NCI-H510A treated with DMSO at 0.1 percent for 48 hours (cell line): ENCODE data around the gene AHNAK.
"Not testable (repeated sequence)": the region's sequence is repeated elsewhere in the genome, so short reads cannot be mapped to it uniquely, and the experiment has no call there.

Source experiments
- DNase-seq: peaks from one replicate; lab custom pipeline; 2025; lab: John Stamatoyannopoulos, UW

The AHNAK gene

DNA sequence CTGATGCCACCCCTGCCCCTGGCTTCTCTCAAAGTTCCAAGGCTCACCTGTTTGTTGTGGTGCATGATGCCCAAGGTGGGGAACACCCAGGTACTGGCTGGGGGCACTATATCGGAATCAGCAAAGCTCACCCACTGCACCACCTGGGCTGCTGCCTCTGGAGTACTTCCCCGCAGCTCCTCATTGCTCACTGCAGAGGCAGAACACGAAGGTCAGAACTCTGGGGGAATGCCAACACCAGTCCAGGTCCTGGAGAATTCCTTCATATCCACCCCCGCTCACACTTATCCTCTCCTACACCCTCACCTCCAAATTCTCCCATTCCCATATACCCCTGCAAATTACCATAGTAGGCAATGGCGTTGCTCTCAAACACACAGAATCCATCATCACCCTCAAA, 24.9 kb upstream of the AHNAK start:
- DNase-seq, result not testable (repeated sequence)

DNA sequence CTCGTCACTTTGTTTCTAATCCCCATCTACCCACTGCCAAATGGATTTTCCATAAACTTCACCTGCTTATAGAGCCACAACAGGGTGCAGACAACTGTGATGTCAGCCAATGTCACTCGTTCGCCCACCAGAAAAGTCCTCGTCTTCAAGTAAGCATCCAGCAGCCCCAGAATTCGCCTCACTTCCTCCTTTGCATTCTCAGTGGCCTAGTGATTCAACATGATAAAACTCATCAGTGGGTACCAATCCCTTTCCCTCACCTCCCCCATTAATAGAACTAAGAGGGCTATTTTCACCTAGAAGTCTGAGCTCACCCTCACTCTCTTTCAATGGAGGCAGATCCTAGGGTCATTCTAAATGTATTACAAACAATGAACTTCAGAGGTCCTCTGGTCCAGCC, 24.3 kb upstream of the AHNAK start:
- not testable (repeated sequence) for DNase-seq

DNA sequence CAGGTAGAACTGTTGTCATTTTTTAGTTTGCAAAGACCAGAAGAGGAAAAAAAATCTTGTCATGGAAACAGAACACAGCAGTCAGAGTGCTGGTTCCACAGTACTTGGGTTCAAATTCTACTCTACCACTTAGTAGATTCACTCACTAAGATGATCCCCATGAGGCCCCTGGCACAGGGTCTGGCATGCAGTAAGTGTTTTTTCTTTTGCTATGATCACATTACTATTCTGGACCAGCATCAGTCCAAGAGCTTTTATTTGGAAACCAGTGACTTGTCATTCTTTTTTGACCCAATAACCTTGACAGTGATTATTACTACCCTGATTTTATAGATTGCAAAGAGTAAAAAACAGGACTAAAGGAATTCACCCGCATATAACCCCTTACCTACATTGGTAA, 23.0 kb upstream of the AHNAK start:
- no peak for DNase-seq

DNA sequence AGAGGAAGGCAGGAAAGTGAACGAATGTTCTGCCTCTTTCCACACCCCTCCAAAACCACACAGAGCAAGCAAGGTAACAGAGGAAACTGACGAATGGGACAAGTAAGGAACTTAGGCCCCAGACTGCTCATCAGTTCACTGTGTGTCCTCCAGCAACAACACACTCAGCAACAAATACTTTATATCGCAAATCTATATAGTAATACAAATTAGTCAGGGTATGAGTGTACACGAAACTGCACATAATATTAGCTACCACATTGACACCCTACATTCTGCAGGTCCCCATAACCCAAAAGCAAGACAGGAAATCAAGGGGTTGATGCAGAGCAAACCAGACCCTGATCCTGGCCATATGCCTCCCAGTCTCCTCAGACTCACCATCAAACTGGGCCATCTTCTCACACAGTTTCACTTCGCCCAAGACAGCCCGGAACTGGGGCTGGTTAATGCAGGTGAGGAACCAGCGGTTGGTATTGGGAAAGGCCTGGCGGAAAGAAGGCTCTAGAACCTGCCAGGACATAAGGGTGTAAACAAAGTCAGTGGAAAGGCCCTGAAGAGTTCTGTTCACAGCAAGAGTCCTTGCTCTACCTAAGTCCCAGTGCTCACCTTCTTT, 20.5 kb upstream of the AHNAK start:
- no peak for DNase-seq

DNA sequence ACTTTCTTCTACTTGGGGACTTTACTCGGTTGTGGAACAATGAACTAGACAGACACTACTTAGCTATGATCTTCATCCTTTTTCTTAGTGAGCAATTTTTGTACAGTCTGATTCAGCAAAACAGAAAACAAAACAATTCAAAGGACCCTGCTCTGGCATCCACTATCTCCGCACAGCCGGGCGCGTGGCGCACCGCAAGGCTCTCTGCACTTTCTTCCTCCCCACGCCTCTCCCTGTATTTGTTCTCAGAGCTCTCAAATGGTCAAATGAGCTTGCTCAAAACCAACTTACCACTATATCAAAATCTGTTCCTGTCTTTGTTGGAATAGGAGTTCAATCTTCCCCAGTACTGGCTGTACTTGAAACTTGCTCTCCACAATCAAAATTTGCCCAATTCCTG, 19.6 kb upstream of the AHNAK start:
- no peak for DNase-seq

- no peak for DNase-seq
These were observed 18.6 kb upstream of the AHNAK start for GRCh38 chr11:62565100-62565802.

DNA sequence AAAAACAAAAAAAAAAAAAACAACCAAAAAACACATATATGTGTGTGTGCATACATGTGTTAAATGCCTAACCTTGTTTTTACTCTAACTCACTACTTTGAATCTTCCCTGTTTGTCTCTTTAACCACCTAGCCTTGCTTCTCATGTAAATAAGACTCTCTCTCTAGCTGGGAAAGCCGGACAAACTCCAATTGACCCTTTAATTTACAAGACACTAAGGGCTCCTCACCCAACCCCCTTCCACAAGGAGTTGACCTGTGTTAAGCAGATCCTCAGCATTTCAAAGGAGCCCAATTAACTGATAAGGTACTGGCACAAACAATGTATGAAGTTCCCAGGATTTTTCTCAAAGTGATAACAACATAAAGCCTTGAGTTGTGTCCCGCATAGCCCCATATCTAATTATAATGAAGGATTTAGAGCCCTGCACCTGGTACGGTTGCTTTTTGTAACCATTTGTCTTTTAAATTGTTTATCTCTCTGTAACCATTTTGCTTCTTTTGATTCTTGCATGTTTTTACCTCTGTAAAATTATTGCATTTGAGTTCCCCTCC, 15.1 kb upstream of the AHNAK start:
- DNase-seq, result not testable (repeated sequence)

DNA sequence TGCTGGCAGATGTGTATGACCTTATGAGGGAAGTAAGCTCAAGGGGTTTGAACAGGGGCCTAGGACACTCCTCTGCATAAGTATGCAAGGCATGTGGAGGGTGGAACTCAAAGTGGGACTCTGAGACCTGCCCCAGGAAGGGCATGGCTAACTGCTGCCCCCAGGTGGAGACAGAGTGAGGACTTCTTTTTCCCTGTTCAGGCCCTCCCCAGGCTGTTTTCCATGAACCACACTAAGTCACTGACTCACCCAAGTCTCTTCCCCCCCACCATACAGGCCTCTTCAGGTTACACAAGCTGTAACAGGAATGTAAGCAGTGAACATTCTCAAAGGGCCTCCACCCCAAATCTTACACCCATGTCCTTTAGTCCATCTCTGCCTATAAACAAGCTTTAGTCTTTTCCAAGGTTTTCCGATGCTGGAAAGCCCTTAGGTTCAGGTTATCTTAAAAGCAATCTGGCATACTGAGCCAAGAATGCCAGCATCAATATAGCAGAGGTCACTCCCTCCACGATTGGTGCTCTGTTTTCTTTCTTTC, 14.0 kb upstream of the AHNAK start:
- DNase-seq, result peak; percentile 54

- not testable (repeated sequence) for DNase-seq
These were observed 13.0 kb upstream of the AHNAK start for GRCh38 chr11:62559626-62560025.

DNA sequence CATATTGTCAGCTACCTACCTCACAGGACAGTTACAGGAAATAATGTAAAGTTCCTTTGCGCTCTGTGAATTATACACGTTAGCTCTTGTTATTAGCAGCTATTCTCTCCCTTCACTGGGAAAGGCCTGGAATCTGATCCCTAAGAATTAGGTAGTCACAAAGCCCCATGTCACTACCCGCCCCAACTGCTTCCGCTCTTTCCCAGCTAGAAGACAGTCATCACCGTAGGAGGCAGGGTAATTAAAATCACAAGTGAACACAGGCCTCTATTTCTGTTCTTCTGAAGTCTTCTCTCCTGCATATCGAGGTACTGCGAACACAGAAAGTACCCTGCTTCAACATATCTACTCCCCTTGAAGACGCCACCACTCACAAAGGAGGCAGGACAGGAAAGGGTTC, 12.6 kb upstream of the AHNAK start:
- no peak for DNase-seq

DNA sequence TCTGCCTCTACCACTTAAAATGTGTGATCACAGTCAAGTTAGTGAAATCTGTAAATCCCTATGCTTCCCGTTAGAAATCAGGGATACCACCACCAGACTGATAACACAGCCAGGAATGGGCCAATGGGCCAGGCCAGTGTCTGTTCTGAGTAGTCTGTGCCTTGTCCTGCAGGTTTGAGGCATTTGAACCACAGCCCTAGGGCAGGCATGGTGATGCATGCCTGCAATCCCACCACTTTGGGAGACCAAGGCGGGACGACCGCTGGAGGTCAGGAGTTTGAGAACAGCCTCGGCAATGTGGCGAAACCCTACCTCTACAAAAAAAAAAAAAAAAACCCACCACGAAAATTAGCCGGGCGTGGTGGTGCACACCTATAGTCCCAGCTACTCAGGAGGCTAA, 12.1 kb upstream of the AHNAK start:
- no peak for DNase-seq

GRCh38 chr11:62556875-62557631, 10.4 kb upstream of the AHNAK start:
- DNase-seq, result no peak

GRCh38 chr11:62556108-62556874, 9.7 kb upstream of the AHNAK start:
- peak; percentile 46 for DNase-seq

GRCh38 chr11:62555464-62556107, 9.0 kb upstream of the AHNAK start:
- no peak for DNase-seq

GRCh38 chr11:62554387-62555167, 8.0 kb upstream of the AHNAK start:
- no peak for DNase-seq

DNA sequence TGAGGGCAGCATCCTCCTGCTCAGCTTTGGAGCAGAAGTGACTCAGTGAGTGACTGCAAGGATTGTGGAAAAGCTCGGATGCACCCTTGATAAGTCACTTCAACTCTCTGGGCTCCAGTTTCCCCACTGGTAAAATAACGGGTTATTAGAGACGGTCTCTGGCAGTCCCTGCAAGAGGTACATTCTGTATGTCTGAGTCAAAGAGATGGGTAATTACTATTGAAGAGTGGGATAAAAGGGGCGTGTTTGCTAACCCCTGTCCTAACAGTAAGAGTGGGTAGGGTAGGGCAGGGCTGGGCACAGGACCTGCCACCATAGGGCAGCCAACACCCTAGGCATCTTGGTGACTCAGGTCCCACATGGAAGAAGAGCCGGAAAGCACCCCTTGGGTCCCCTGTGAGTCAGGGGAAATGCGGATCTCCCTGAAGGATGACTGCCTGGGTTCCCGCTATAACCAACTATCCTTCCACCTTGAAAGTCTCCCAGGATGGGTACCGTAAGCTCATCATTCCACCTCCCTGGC, 7.3 kb upstream of the AHNAK start:
- no peak for DNase-seq

- DNase-seq, result peak; percentile 12
These were observed 6.7 kb upstream of the AHNAK start for GRCh38 chr11:62553080-62553838.

GRCh38 chr11:62552485-62553079, 6.0 kb upstream of the AHNAK start:
- DNase-seq, result no peak

DNA sequence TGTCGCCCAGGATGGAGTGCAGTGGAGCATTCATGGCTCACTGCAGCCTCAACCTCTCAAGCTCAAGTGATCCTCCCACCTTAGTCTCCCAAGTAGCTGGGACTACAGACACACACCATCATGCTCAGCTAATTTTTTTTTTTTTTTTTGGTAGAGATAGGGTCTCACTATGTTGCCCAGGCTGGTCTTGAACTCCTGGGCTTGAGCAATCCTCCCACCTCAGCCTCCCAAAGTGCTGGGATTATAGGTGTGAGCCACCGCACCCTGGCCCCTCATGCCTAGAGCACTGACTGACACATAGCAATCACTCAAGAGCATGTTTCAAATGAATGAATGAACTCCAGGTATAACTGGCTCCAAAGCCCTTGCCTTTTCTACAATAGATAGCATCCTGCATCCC, 3.9 kb upstream of the AHNAK start:
- DNase-seq, result not testable (repeated sequence)
